GM23338 (cell line): ENCODE results near the gene PIAS4.

Source experiments
- CREB1 ChIP-seq: fragments of 250-450 bp; sonication (Bioruptor Pico); IDR thresholded peaks from 2 replicates; pipeline ENCODE4 v1.5.0; 2020; ENCODE audit warnings: low read depth, mild to moderate bottlenecking, moderate library complexity
- EZH2 ChIP-seq: fragments of 200-600 bp; sonication (generic); IDR thresholded peaks from one replicate; pipeline ENCODE4 v1.8.0; 2017; ENCODE audit warnings: antibody characterized with exemption, mild to moderate bottlenecking, low read depth; ENCODE audit not compliant: unreplicated experiment
- EZH2phosphoT487 ChIP-seq: fragments of 200-600 bp; sonication (generic); IDR thresholded peaks from one replicate; pipeline ENCODE4 v1.8.1; 2018; ENCODE audit warnings: antibody characterized with exemption; ENCODE audit not compliant: unreplicated experiment
- JUNB ChIP-seq: IDR thresholded peaks from one replicate; pipeline ENCODE4 v1.6.1; 2016; ENCODE audit warnings: antibody characterized with exemption; ENCODE audit not compliant: unreplicated experiment
- POLR2AphosphoS5 ChIP-seq: IDR thresholded peaks from 2 replicates; pipeline ENCODE4 v1.6.1; 2016; ENCODE audit warnings: antibody characterized with exemption, low read depth
- ZNF331 ChIP-seq: fragments of 250-450 bp; sonication (Bioruptor Pico); IDR thresholded peaks from 2 replicates; pipeline ENCODE4 v1.5.0; 2020; ENCODE audit warnings: low read depth, mild to moderate bottlenecking, moderate library complexity
- TF ChIP-seq, protein P1 (sequence below), 2 experiments: fragments of 200-600 bp in 1 of 2; sonication (generic) in 1 of 2; conservative IDR thresholded peaks; 2 replicates each; pipeline versions ENCODE4 v1.5.1 to v1.6.1; 2016 to 2017; ENCODE audit warnings: antibody characterized with exemption in 2 of 2, low read depth in 2 of 2, mild to moderate bottlenecking in 2 of 2, moderate library complexity in 1 of 2
- TF ChIP-seq, protein P2 (sequence below): fragments of 250-450 bp; sonication (Bioruptor Pico); IDR thresholded peaks from 2 replicates; pipeline ENCODE4 v1.5.0; 2020; ENCODE audit warnings: mild to moderate bottlenecking, moderate library complexity
- TF ChIP-seq, protein P3 (sequence below): IDR thresholded peaks from one replicate; pipeline ENCODE4 v1.6.1; 2018; ENCODE audit warnings: antibody characterized with exemption; ENCODE audit not compliant: unreplicated experiment

DNA sequence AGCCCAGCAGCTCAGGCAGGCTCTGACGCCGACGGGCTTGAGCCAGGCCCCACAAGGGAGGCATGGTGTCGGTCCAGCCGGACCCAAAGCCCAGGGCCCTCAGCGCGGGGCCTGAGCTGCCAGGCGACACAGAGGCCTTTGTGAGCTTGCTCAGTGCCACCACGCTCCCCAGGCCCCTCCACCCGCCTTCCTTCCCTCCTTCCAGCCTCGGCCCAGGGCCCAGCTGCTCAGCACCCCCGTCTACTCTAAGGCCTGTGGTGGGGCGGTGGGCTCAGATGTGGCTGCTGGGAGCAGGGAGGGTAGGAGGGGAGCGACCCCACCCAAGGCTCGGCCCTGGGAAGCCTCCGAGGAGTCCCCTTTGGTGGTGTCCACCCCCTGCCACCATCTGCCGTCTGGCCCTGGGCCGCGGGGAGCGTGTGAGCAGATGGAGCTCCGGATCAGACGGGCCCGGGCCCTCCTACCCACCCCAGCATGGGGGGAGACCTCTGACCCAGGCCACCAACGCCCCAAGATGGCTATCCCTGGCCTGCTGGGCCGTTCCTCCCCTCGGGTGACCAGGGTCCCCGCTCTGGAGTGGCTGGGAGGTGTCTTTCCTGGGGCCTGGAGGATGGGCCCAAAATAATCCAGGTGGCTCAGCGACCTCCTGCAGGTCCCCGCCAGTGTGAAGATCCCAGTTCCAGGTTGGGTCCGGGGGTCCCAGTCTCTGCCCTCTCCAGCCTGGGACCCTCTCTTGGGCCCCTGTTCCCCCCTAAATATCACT is 51.3 kb downstream of the PIAS4 start:
- TF ChIP-seq, protein P1, sequence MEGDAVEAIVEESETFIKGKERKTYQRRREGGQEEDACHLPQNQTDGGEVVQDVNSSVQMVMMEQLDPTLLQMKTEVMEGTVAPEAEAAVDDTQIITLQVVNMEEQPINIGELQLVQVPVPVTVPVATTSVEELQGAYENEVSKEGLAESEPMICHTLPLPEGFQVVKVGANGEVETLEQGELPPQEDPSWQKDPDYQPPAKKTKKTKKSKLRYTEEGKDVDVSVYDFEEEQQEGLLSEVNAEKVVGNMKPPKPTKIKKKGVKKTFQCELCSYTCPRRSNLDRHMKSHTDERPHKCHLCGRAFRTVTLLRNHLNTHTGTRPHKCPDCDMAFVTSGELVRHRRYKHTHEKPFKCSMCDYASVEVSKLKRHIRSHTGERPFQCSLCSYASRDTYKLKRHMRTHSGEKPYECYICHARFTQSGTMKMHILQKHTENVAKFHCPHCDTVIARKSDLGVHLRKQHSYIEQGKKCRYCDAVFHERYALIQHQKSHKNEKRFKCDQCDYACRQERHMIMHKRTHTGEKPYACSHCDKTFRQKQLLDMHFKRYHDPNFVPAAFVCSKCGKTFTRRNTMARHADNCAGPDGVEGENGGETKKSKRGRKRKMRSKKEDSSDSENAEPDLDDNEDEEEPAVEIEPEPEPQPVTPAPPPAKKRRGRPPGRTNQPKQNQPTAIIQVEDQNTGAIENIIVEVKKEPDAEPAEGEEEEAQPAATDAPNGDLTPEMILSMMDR (conservative IDR thresholded peaks at IDR 0.05; ENCODE audit: low read depth in 2 of 2): no peak
- no peak for TF ChIP-seq POLR2AphosphoS5
- no peak for TF ChIP-seq ZNF331 (CRISPR knock-in tag)
- TF ChIP-seq, protein P2, sequence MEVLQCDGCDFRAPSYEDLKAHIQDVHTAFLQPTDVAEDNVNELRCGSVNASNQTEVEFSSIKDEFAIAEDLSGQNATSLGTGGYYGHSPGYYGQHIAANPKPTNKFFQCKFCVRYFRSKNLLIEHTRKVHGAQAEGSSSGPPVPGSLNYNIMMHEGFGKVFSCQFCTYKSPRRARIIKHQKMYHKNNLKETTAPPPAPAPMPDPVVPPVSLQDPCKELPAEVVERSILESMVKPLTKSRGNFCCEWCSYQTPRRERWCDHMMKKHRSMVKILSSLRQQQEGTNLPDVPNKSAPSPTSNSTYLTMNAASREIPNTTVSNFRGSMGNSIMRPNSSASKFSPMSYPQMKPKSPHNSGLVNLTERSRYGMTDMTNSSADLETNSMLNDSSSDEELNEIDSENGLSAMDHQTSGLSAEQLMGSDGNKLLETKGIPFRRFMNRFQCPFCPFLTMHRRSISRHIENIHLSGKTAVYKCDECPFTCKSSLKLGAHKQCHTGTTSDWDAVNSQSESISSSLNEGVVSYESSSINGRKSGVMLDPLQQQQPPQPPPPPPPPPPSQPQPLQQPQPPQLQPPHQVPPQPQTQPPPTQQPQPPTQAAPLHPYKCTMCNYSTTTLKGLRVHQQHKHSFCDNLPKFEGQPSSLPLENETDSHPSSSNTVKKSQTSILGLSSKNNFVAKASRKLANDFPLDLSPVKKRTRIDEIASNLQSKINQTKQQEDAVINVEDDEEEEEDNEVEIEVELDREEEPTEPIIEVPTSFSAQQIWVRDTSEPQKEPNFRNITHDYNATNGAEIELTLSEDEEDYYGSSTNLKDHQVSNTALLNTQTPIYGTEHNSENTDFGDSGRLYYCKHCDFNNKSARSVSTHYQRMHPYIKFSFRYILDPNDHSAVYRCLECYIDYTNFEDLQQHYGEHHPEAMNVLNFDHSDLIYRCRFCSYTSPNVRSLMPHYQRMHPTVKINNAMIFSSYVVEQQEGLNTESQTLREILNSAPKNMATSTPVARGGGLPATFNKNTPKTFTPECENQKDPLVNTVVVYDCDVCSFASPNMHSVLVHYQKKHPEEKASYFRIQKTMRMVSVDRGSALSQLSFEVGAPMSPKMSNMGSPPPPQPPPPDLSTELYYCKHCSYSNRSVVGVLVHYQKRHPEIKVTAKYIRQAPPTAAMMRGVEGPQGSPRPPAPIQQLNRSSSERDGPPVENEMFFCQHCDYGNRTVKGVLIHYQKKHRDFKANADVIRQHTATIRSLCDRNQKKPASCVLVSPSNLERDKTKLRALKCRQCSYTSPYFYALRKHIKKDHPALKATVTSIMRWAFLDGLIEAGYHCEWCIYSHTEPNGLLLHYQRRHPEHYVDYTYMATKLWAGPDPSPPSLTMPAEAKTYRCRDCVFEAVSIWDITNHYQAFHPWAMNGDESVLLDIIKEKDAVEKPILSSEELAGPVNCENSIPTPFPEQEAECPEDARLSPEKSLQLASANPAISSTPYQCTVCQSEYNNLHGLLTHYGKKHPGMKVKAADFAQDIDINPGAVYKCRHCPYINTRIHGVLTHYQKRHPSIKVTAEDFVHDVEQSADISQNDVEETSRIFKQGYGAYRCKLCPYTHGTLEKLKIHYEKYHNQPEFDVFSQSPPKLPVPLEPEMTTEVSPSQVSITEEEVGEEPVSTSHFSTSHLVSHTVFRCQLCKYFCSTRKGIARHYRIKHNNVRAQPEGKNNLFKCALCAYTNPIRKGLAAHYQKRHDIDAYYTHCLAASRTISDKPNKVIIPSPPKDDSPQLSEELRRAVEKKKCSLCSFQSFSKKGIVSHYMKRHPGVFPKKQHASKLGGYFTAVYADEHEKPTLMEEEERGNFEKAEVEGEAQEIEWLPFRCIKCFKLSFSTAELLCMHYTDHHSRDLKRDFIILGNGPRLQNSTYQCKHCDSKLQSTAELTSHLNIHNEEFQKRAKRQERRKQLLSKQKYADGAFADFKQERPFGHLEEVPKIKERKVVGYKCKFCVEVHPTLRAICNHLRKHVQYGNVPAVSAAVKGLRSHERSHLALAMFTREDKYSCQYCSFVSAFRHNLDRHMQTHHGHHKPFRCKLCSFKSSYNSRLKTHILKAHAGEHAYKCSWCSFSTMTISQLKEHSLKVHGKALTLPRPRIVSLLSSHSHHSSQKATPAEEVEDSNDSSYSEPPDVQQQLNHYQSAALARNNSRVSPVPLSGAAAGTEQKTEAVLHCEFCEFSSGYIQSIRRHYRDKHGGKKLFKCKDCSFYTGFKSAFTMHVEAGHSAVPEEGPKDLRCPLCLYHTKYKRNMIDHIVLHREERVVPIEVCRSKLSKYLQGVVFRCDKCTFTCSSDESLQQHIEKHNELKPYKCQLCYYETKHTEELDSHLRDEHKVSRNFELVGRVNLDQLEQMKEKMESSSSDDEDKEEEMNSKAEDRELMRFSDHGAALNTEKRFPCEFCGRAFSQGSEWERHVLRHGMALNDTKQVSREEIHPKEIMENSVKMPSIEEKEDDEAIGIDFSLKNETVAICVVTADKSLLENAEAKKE (CRISPR knock-in tag): no peak
- no peak for TF ChIP-seq EZH2
- no peak for TF ChIP-seq JUNB
- TF ChIP-seq, protein P3, sequence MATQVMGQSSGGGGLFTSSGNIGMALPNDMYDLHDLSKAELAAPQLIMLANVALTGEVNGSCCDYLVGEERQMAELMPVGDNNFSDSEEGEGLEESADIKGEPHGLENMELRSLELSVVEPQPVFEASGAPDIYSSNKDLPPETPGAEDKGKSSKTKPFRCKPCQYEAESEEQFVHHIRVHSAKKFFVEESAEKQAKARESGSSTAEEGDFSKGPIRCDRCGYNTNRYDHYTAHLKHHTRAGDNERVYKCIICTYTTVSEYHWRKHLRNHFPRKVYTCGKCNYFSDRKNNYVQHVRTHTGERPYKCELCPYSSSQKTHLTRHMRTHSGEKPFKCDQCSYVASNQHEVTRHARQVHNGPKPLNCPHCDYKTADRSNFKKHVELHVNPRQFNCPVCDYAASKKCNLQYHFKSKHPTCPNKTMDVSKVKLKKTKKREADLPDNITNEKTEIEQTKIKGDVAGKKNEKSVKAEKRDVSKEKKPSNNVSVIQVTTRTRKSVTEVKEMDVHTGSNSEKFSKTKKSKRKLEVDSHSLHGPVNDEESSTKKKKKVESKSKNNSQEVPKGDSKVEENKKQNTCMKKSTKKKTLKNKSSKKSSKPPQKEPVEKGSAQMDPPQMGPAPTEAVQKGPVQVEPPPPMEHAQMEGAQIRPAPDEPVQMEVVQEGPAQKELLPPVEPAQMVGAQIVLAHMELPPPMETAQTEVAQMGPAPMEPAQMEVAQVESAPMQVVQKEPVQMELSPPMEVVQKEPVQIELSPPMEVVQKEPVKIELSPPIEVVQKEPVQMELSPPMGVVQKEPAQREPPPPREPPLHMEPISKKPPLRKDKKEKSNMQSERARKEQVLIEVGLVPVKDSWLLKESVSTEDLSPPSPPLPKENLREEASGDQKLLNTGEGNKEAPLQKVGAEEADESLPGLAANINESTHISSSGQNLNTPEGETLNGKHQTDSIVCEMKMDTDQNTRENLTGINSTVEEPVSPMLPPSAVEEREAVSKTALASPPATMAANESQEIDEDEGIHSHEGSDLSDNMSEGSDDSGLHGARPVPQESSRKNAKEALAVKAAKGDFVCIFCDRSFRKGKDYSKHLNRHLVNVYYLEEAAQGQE: no peak
- no peak for TF ChIP-seq EZH2phosphoT487
- TF ChIP-seq CREB1: no peak
